GM12878 (cell line): Measurements from ENCODE around the gene SPHK1.

Experiments used
- EED ChIP-seq: sonication (generic); IDR thresholded peaks from 2 replicates; pipeline ENCODE4 v1.6.1; 2016; ENCODE audit warnings: antibody characterized with exemption, low read depth
- EZH2 ChIP-seq: IDR thresholded peaks from 2 replicates; pipeline ENCODE4 v1.6.1; 2012; ENCODE audit warnings: low read depth, mild to moderate bottlenecking, control low read depth, inconsistent platforms, low read length, borderline replicate concordance; ENCODE audit not compliant: control insufficient read depth
- HDAC2 ChIP-seq: fragments of 200-600 bp; sonication (generic); IDR thresholded peaks from 2 replicates; pipeline ENCODE4 v1.6.1; 2017
- JUNB ChIP-seq: IDR thresholded peaks from 2 replicates; pipeline ENCODE4 v1.6.1; 2016; ENCODE audit warnings: antibody characterized with exemption, mild to moderate bottlenecking
- MXI1 ChIP-seq: fragments of 150-350 bp; IDR thresholded peaks from 2 replicates; pipeline ENCODE4 v1.6.1; 2011; ENCODE audit warnings: low read depth, mild to moderate bottlenecking, inconsistent platforms, low read length, improper control_type of control experiment
- POLR2A ChIP-seq: IDR thresholded peaks from 2 replicates; pipeline ENCODE4 v1.6.1; 2011; ENCODE audit warnings: low read depth, mild to moderate bottlenecking, low read length
- TAF1 ChIP-seq: IDR thresholded peaks from 2 replicates; pipeline ENCODE4 v1.6.1; 2011; ENCODE audit warnings: mild to moderate bottlenecking, low read depth, low read length, borderline replicate concordance
- TBL1XR1 ChIP-seq: IDR thresholded peaks from 2 replicates; pipeline ENCODE4 v1.6.1; 2012; ENCODE audit warnings: low read depth, low read length, improper control_type of control experiment
- ZNF274 ChIP-seq: IDR thresholded peaks from one replicate; pipeline ENCODE4 v1.8.0; 2011; ENCODE audit not compliant: insufficient read length, insufficient read depth
- ZZZ3 ChIP-seq: IDR thresholded peaks from 2 replicates; pipeline ENCODE4 v1.6.1; 2011; ENCODE audit warnings: low read depth; ENCODE audit not compliant: control insufficient read depth, insufficient read length
- TF ChIP-seq, protein P1 (sequence below), 3 experiments: IDR thresholded peaks in 2 of 3; conservative IDR thresholded peaks in 1 of 3; 2 replicates each; pipeline ENCODE4 v1.5.1; 2011; ENCODE audit warnings: low read depth in 3 of 3, low read length in 3 of 3, mild to moderate bottlenecking in 3 of 3, control low read depth in 2 of 3, moderate library complexity in 2 of 3, inconsistent platforms in 1 of 3, mixed read lengths in 1 of 3; ENCODE audit not compliant: control insufficient read depth in 2 of 3, insufficient read depth in 1 of 3; ENCODE audit errors: extremely low read depth in 1 of 3
- TF ChIP-seq, protein P2 (sequence below): fragments of 450-650 bp; IDR thresholded peaks from 2 replicates; pipeline ENCODE4 v1.6.1; 2017; ENCODE audit warnings: low read depth, mild to moderate bottlenecking, moderate library complexity
- TF ChIP-seq, protein P3 (sequence below): IDR thresholded peaks from 2 replicates; pipeline ENCODE4 v1.6.1; 2011; ENCODE audit warnings: mild to moderate bottlenecking, low read depth, low read length, moderate library complexity; ENCODE audit not compliant: insufficient replicate concordance
- TF ChIP-seq, protein P4 (sequence below): IDR thresholded peaks from 2 replicates; pipeline ENCODE4 v1.6.1; 2012; ENCODE audit warnings: low read length, inconsistent platforms

DNA sequence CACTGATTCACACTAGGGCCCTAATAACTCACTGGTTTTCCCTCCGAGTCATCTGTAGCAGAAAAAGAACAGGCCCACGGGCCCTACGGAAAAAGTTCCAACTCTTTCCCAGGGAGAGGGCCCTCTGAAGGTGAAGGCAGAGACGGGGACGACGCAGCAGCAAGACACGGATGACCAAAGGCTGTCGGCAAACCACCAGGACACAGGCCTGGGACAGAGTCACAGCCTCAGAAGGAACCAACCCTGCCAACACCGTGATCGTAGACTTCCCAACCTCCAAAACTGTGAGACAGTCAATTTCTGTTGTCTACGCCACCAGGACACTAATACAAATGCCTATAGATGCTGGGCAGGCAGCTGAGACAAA lies 5.2 kb upstream of the SPHK1 start:
- no peak for TF ChIP-seq ZNF274
- TF ChIP-seq, protein P1, sequence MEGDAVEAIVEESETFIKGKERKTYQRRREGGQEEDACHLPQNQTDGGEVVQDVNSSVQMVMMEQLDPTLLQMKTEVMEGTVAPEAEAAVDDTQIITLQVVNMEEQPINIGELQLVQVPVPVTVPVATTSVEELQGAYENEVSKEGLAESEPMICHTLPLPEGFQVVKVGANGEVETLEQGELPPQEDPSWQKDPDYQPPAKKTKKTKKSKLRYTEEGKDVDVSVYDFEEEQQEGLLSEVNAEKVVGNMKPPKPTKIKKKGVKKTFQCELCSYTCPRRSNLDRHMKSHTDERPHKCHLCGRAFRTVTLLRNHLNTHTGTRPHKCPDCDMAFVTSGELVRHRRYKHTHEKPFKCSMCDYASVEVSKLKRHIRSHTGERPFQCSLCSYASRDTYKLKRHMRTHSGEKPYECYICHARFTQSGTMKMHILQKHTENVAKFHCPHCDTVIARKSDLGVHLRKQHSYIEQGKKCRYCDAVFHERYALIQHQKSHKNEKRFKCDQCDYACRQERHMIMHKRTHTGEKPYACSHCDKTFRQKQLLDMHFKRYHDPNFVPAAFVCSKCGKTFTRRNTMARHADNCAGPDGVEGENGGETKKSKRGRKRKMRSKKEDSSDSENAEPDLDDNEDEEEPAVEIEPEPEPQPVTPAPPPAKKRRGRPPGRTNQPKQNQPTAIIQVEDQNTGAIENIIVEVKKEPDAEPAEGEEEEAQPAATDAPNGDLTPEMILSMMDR (IDR thresholded peaks at IDR 0.05 in 2 of 3, conservative IDR thresholded peaks at IDR 0.05 in 1 of 3; ENCODE audit: control insufficient read depth in 2 of 3, extremely low read depth in 1 of 3, insufficient read depth in 1 of 3, low read depth in 3 of 3, low read length in 3 of 3) = no peak
- TF ChIP-seq EED = no peak
- TF ChIP-seq HDAC2 = no peak
- TF ChIP-seq, protein P2, sequence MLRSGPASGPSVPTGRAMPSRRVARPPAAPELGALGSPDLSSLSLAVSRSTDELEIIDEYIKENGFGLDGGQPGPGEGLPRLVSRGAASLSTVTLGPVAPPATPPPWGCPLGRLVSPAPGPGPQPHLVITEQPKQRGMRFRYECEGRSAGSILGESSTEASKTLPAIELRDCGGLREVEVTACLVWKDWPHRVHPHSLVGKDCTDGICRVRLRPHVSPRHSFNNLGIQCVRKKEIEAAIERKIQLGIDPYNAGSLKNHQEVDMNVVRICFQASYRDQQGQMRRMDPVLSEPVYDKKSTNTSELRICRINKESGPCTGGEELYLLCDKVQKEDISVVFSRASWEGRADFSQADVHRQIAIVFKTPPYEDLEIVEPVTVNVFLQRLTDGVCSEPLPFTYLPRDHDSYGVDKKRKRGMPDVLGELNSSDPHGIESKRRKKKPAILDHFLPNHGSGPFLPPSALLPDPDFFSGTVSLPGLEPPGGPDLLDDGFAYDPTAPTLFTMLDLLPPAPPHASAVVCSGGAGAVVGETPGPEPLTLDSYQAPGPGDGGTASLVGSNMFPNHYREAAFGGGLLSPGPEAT = no peak
- TF ChIP-seq EZH2 = no peak
- TF ChIP-seq ZZZ3 = no peak
- no peak for TF ChIP-seq TBL1XR1
- no peak for TF ChIP-seq JUNB
- no peak for TF ChIP-seq POLR2A
- TF ChIP-seq, protein P3, sequence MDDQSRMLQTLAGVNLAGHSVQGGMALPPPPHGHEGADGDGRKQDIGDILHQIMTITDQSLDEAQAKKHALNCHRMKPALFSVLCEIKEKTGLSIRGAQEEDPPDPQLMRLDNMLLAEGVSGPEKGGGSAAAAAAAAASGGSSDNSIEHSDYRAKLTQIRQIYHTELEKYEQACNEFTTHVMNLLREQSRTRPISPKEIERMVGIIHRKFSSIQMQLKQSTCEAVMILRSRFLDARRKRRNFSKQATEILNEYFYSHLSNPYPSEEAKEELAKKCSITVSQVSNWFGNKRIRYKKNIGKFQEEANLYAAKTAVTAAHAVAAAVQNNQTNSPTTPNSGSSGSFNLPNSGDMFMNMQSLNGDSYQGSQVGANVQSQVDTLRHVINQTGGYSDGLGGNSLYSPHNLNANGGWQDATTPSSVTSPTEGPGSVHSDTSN = no peak
- no peak for TF ChIP-seq TAF1
- no peak for TF ChIP-seq MXI1
- TF ChIP-seq, protein P4, sequence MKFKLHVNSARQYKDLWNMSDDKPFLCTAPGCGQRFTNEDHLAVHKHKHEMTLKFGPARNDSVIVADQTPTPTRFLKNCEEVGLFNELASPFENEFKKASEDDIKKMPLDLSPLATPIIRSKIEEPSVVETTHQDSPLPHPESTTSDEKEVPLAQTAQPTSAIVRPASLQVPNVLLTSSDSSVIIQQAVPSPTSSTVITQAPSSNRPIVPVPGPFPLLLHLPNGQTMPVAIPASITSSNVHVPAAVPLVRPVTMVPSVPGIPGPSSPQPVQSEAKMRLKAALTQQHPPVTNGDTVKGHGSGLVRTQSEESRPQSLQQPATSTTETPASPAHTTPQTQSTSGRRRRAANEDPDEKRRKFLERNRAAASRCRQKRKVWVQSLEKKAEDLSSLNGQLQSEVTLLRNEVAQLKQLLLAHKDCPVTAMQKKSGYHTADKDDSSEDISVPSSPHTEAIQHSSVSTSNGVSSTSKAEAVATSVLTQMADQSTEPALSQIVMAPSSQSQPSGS = no peak
